OCI-LY3 (cell line): ENCODE measurements around the gene ADGRB3.

Experiments
- H2AFZ ChIP-seq: fragments of 200-600, 300-600 bp; shearing (Covaris generic); 2 replicates; pipeline ENCODE4 v1.6.0; 2014; ENCODE audit warnings: antibody characterized with exemption, low read depth, low read length
- H3K27ac ChIP-seq: fragments of 200-600, 300-600 bp; sonication (generic); 2 replicates; pipeline ENCODE4 v1.5.1; 2014; ENCODE audit warnings: mild to moderate bottlenecking, low read length, moderate library complexity, mixed read lengths
- H3K27me3 ChIP-seq: fragments of 200-600, 300-600 bp; sonication (generic); 2 replicates; pipeline ENCODE4 v1.6.1; 2014; ENCODE audit warnings: low read depth, low read length, mixed read lengths
- H3K36me3 ChIP-seq: fragments of 200-600, 300-600 bp; sonication (generic); replicated peaks from 2 replicates; pipeline ENCODE3; 2014; ENCODE audit warnings: low read depth, low read length, mixed read lengths
- H3K4me1 ChIP-seq: fragments of 300-600, 200-600 bp; sonication (generic); 2 replicates; pipeline ENCODE4 v1.6.1; 2014; ENCODE audit warnings: low read length, mixed read lengths
- H3K4me2 ChIP-seq: fragments of 200-600, 300-600 bp; sonication (generic); 2 replicates; pipeline ENCODE4 v1.6.1; 2014; ENCODE audit warnings: low read length, mixed read lengths
- H3K4me3 ChIP-seq: fragments of 300-600, 200-600 bp; sonication (generic); 2 replicates; pipeline ENCODE4 v1.5.1; 2014; ENCODE audit warnings: antibody characterized with exemption, mild to moderate bottlenecking, low read length, moderate library complexity
- H3K79me2 ChIP-seq: fragments of 300-600, 200-600 bp; shearing (Covaris generic); 2 replicates; pipeline ENCODE4 v1.6.1; 2014; ENCODE audit warnings: mild to moderate bottlenecking, low read length, mixed read lengths
- H3K9ac ChIP-seq: fragments of 300-600, 200-600 bp; shearing (Covaris generic); 2 replicates; pipeline ENCODE4 v1.6.0; 2014; ENCODE audit warnings: mild to moderate bottlenecking, low read length, moderate library complexity
- H3K9me3 ChIP-seq: fragments of 200-600, 300-600 bp; shearing (Covaris generic); 2 replicates; pipeline ENCODE4 v1.6.1; 2014; ENCODE audit warnings: low read length, mixed read lengths; ENCODE audit not compliant: insufficient read depth
- H4K20me1 ChIP-seq: fragments of 200-600, 300-600 bp; sonication (generic); 2 replicates; pipeline ENCODE4 v1.6.1; 2016; ENCODE audit warnings: low read length, mixed read lengths; ENCODE audit not compliant: insufficient read depth
- CTCF ChIP-seq: fragments of 200-600, 300-600 bp; sonication (generic); IDR thresholded peaks from 2 replicates; pipeline ENCODE4 v1.5.1; 2014; ENCODE audit warnings: antibody characterized with exemption, low read length, low read depth
- EZH2phosphoT487 ChIP-seq: fragments of 200-600 bp; shearing (Covaris generic); IDR thresholded peaks from 2 replicates; pipeline ENCODE4 v1.6.1; 2018; ENCODE audit warnings: antibody characterized with exemption, mixed run types, low read depth

Gene ADGRB3

DNA sequence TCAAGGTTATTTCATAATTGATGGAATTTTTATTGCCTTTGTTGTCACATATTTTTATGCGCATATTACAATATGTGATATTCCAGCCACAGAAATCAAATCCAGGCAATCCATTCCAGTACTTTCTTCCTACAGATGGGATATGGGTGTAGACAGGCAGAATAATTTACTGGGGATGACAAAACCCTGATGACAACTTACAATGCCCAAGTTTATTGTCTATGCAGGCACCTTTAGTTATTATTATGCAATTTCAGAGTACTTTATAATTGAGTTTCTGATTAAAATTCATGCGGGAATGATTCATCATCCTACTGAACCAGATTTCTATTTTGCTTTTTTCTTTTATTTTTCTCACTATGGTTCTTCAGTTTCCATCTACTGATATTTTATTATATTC is 803.0 kb downstream of the ADGRB3 start:
- Histone ChIP-seq H2AFZ (no peak overlapping the region), H3K27ac (no peak overlapping the region), H3K9ac (no peak overlapping the region), H3K4me3 (no peak overlapping the region), H3K27me3 (no peaks in the 10 kb centered on the region), H3K9me3 (no peaks in the 10 kb centered on the region), H4K20me1 (no peaks in the 10 kb centered on the region), H3K79me2 (no peaks in the 10 kb centered on the region), H3K36me3 (no peaks in the 10 kb centered on the region), H3K4me2 (no peak overlapping the region), H3K4me1 (no peaks in the 10 kb centered on the region)
- TF ChIP-seq EZH2phosphoT487 (no peak), CTCF (no peak)
